Cardiac fibroblast (primary cell): ENCODE measurements around the gene GNAL.

Experiments
- DNase-seq, 2 donors: peaks; one replicate each; pipeline versions ENCODE4 v3.0.0 to v3.0.0-alpha.2; 2010; ENCODE audit warnings: low read depth in 2 of 2
- H3K4me3 ChIP-seq, 2 donors: replicated peaks in 1 of 2; 1 replicate in 1 of 2; 2 replicates in 1 of 2; pipeline ENCODE4 v1.5.1; 2011; ENCODE audit warnings: low read depth in 2 of 2, low read length in 2 of 2, mild to moderate bottlenecking in 2 of 2, moderate library complexity in 1 of 2
- TF ChIP-seq, protein P1 (sequence below): IDR thresholded peaks from one replicate; pipeline ENCODE4 v1.5.1; 2011; ENCODE audit warnings: low read depth, mild to moderate bottlenecking, low read length, inconsistent platforms

The GNAL gene

DNA sequence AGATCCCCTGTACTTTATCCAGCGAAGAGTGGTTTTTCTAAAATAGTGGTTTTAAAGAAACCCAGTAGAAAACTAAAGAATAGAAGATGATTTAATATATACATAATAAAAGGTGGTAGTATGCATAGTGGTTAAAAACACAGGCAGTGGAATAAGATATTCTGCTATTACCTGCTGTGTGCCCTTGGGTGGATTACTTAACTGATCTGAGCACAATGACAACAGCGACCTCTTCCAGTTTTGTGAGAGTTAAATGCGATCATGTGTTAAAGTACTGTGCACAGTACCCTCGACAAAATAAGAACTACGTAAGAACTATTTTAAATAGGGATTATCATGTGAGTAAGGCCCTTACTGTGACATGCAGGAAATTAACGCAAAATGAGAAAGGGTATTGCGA lies 132.1 kb downstream of the GNAL start:
- no peak overlapping the region for H3K4me3 ChIP-seq
- TF ChIP-seq, protein P1, sequence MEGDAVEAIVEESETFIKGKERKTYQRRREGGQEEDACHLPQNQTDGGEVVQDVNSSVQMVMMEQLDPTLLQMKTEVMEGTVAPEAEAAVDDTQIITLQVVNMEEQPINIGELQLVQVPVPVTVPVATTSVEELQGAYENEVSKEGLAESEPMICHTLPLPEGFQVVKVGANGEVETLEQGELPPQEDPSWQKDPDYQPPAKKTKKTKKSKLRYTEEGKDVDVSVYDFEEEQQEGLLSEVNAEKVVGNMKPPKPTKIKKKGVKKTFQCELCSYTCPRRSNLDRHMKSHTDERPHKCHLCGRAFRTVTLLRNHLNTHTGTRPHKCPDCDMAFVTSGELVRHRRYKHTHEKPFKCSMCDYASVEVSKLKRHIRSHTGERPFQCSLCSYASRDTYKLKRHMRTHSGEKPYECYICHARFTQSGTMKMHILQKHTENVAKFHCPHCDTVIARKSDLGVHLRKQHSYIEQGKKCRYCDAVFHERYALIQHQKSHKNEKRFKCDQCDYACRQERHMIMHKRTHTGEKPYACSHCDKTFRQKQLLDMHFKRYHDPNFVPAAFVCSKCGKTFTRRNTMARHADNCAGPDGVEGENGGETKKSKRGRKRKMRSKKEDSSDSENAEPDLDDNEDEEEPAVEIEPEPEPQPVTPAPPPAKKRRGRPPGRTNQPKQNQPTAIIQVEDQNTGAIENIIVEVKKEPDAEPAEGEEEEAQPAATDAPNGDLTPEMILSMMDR: no peak
- DNase-seq: no peak

DNA sequence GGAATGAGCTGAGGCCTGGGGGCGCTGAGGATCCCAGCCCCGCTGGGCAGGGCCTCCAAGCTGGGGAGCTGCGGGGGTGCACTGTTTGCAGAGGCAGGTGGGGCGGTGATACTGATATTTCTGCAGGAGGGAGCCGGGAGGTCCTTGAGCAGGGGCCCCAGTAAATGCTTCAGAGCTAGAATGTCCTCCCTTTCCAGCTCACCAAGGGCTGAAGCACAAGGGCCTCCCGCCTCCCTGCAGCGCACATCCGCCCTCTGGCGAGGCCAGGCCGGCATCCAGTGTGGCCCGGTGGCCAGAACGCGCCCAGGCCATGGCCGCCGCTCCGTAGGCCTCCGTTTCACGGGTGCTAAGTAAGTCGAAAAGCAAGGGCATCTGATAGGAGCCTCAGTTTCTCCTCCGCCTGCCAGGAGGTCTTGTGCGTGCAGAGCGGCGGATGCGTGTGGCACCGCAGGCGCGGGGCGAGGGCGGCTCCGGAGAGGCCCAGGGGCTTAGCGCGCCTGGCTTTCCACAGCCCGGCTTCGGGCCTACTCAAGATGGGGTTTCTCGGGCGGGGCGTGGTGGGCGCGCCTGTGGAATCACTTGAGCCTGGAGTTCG lies 132.7 kb downstream of the GNAL start:
- no peak overlapping the region for H3K4me3 ChIP-seq
- TF ChIP-seq, protein P1: no peak
- no peak for DNase-seq

DNA sequence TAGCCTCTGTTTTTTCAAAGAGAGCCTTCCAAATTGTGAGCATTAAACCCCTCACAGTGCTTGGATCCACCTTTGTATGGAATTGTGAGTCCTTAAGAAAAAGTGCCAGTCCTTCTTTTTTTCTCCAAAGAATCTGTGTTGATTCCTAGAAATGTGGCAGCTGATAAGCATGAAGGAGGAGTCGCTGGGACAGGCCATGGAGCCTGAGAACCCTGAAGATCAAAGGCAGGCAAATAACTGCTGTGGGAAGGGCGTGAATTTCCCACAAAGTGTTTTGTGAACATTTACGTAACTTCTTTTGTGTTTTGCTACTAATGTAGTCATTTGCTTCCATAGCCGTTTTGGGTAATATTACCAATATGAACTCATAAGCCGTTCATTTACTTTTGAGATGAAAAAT lies 134.5 kb downstream of the GNAL start:
- TF ChIP-seq, protein P1: no peak
- no peak for DNase-seq
- H3K4me3 ChIP-seq: no peak overlapping the region

DNA sequence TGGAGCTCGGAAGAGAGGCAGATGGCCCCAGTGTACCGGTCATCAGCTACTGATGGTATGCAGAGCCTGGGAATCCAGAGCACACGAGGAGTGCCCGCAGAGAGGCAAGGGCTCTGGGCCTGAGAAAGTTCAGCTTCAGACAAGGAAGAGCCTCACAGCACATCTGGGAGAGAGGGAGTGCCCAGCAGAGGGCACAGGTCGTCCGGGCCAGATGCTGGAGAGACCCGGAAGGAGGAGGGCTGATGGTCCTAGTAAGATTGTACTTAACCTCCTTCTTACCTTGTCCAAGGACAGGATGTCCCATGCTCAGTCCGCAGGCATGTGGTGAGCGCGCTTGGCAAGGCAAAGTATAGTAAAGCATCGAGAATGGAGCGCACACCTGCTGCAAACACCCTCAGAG lies 137.8 kb downstream of the GNAL start:
- no peak for DNase-seq
- TF ChIP-seq, protein P1: no peak
- no peak overlapping the region for H3K4me3 ChIP-seq

DNA sequence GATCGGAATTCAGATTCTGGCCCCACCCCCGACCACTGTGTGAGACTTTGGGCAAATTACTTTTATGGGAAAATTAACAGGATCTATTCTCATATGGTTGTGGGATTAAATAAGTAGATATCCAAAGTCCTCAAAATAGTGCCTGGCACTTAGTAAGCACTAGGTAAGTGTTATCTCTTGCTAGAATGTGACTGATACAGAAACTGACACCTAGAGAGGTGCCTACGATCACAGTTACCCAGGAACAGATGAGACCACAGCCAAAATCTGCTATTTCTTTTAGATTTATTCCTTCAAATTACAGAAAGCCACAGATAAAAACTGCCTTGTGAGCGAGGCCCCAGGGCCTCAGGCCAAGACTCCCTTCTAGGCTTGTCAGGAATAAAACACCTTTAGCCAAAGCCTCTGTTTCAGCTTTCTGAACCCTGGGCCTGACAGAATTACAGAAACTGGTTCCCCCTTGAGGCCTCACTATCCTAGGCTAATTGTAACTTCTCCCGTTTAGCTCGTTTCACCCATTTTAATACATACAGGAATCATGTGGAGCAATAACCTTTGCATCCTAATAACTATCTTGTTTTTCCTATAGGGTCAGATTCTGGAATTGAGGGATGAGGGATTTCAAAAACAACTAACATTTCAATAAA lies 139.8 kb downstream of the GNAL start:
- H3K4me3 ChIP-seq: no peak overlapping the region
- DNase-seq: no peak
- TF ChIP-seq, protein P1: no peak

DNA sequence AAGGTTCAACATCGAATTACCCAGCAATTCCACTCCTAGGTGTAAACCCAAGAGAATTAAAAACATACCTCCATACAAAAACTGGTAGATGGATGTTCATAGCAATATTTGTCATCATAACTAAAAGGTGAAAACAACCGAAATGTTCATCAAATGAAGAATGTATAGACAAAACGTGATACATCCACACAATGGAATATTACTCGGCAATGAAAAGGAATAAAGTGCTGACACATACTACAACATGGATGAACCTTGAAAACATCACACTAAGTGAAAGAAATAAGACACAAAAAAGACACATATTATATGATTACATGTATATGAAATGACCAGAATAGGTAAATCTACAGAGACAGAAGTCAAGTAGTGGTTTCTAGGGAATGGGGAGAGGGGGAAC lies 141.5 kb downstream of the GNAL start:
- TF ChIP-seq, protein P1: no peak
- DNase-seq: no peak
- H3K4me3 ChIP-seq: no peak overlapping the region

DNA sequence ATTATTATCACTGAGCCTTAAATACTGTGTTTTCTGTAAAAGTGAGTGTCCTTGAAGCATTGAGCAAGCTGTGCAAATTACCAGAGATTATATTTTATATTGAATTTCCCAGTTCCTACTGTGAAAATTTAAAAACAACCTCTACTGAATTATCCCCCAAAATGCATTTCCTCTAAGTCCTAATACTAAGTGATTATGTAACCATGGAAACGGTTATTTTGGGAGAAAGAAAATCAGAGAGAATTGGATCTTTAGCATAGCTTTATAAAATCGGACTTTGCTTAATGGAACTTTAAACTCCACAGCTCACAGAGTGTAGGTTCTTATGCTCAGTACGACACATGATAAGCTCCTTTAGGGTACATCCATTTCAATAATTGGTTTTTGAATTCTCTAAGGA lies 142.9 kb downstream of the GNAL start:
- TF ChIP-seq, protein P1: no peak
- no peak overlapping the region for H3K4me3 ChIP-seq
- DNase-seq: no peak
